Fibroblast of villous mesenchyme (primary cell): ENCODE data around the gene NEDD8. TPM values are rescaled to one million over a fixed set of nuclear protein-coding genes. Genes with fewer than 3 reads are reported as not detected.

Source experiments
- DNase-seq: peaks from one replicate; pipeline ENCODE4 v3.0.0-alpha.2; 2010; ENCODE audit warnings: low read depth
- H3K4me3 ChIP-seq: 2 replicates; pipeline ENCODE4 v1.5.1; 2011; ENCODE audit warnings: low read depth, mild to moderate bottlenecking, low read length
- total RNA-seq: library from RNA; depleted of rRNA; stranded (reverse); fragments of >200 nt; gene quantifications from 2 replicates; pipeline ENCODE4 v1.2.3, GENCODE V29; 2012
- TF ChIP-seq, protein P1 (sequence below): IDR thresholded peaks from 2 replicates; pipeline ENCODE4 v1.5.1; 2012; ENCODE audit warnings: low read depth, mild to moderate bottlenecking, low read length; ENCODE audit not compliant: insufficient read depth

NEDD8 gene
- total RNA-seq, 1 donor = 128 TPM

DNA sequence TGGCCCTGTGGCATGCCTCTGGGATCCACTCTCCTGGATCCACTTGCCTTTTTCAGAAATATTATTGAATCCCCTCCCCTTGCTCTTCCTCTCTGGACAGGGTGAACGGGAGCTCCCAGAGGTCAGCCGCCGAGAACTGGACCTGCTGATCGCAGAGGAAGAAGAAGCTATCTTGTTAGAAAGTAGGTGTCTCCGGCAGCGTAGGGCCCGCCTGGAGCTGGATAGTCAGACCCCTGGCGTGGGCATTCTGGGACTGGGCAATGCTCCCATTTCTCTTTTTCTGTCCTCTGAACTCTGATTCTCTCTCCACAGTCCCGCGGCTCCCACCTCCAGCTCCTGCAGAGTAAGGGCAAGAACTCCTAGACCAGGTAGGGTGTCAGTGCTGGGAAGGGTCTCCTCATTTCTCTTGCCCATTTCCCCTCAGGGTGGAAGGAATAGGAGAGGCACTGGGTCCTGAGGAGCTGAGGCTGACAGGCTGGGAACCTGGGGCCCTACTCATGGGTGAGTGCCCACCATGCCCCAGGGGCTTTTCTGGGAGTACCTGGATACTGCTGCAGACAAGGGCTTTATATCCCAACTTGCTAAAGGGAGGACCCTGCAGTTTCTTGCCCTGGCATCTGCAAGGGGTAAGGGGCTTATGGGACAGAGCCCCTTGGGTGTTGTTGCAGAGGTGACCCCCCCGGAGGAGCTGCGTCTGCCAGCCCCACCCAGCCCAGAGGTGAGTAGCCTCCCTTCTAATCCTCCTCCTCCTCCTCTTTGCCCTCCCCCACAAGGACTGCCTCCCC is 54.9 kb downstream of the NEDD8 start:
- TF ChIP-seq, protein P1, sequence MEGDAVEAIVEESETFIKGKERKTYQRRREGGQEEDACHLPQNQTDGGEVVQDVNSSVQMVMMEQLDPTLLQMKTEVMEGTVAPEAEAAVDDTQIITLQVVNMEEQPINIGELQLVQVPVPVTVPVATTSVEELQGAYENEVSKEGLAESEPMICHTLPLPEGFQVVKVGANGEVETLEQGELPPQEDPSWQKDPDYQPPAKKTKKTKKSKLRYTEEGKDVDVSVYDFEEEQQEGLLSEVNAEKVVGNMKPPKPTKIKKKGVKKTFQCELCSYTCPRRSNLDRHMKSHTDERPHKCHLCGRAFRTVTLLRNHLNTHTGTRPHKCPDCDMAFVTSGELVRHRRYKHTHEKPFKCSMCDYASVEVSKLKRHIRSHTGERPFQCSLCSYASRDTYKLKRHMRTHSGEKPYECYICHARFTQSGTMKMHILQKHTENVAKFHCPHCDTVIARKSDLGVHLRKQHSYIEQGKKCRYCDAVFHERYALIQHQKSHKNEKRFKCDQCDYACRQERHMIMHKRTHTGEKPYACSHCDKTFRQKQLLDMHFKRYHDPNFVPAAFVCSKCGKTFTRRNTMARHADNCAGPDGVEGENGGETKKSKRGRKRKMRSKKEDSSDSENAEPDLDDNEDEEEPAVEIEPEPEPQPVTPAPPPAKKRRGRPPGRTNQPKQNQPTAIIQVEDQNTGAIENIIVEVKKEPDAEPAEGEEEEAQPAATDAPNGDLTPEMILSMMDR = no peak
- no peak for DNase-seq
- no peak overlapping the region for H3K4me3 ChIP-seq

DNA sequence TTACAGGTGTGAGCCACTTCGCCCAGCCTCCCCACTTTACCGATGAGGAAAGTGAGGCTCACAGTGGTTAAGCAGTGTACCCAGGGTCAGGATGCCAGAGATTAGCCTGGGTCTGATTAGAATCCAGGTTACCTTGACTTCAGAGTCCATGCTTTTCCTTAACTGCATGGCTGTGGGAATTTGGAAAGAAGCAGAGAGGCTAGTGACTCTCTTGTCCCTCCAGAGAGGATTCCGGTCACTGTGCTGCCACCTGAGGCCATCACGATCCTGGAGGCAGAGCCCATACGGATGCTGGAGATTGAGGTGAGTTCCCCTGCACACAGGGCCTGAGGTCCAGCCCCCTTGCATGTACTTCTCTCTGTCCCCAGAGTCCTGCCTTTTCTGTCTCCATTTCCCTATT is 55.6 kb downstream of the NEDD8 start:
- DNase-seq = no peak
- H3K4me3 ChIP-seq = no peak overlapping the region
- TF ChIP-seq, protein P1 = no peak

DNA sequence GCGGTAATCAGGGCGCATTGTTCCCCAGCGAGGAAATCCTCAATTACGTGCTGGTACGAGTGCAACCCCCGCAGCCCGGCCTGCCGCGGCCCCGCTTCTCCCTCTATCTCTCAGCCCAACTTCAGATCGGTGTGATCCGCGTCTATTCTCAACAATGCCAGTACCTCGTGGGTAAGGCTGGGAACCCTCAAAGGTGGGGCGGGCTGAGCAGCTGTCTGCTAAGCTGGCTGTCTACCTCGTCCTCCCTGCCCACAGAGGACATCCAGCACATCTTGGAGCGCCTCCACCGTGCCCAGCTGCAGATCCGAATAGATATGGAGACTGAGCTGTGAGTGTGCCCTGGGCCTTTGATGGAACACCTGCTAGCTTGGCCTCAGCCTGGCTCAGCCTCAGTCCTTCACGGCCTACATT is 59.3 kb downstream of the NEDD8 start:
- H3K4me3 ChIP-seq = no peak overlapping the region
- TF ChIP-seq, protein P1 = no peak
- no peak for DNase-seq

DNA sequence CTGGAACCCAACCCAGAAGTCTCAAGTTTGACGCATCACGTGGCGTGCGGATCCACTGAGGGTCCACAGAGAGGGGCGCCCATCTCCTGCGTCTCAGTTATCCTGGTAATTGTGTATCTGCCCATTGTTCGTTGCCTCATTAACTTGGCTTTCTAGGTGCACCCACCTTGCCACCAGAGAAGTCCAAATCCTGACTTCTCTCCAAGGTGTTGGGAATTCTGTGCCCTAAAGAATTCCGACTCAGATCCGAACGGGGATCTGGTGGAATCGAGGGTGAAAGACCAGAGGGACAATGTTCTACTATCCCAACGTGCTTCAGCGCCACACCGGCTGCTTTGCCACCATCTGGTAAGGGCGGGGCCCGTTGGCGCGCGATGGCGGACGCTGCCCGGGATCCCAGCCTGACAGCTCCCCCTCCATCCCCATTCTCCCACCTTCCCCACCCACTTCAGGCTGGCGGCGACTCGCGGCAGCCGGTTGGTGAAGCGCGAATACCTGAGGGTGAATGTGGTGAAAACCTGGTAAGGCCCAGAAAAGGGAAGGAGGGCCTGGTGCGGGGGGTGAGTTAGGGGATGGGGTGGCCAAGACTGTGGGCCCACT is 59.8 kb downstream of the NEDD8 start:
- no peak overlapping the region for H3K4me3 ChIP-seq
- DNase-seq = no peak
- TF ChIP-seq, protein P1 = no peak

DNA sequence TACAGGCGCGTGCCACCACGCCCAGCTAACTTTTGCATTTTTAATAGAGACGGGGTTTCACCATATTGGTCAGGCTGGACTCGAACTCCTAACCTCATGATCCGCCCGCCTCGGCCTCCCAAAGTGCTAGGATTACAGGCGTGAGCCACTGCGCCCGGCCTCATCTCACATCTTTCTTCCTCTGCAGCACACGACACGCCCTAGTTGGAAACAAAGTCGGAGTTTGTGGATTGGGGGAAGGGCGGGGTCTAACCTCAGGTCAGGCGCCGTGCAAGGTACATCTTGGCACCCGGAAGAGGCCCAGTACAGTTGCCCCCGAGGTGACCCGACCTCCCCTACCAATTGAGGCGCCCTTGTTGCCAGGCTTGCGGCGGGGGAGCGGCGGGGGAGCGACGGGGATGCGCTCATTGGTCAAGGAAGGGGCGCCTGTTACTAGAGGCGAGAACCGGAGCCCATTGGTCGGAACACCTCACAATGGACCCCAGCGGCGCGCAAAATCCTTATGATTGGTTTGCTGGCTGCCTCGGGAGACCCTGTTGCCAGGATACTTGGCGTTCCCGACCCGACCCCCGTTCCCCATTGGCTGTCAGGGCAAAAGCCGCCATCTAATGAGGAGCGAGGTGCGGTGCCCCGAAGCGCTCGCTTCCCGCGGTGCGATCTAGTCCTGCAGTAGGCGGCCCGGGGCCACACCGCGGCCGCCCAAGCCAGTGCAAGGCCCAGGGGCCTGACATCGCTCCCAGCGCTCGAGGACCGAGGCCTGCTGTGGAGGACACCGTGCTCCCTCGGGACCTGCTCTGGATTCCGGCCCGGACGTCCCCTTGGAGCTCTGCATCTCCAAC is 60.5 kb downstream of the NEDD8 start, which contains the start of gene REC8:
REC8 (plus strand) TSS at position 659 of the 839 bp plus-strand sequence. CDS start 473 bp downstream, outside the sequence.
- peak; percentile 53 for DNase-seq
- H3K4me3 ChIP-seq = no peak within 1 kb of the TSS
- TF ChIP-seq, protein P1 = no peak

DNA sequence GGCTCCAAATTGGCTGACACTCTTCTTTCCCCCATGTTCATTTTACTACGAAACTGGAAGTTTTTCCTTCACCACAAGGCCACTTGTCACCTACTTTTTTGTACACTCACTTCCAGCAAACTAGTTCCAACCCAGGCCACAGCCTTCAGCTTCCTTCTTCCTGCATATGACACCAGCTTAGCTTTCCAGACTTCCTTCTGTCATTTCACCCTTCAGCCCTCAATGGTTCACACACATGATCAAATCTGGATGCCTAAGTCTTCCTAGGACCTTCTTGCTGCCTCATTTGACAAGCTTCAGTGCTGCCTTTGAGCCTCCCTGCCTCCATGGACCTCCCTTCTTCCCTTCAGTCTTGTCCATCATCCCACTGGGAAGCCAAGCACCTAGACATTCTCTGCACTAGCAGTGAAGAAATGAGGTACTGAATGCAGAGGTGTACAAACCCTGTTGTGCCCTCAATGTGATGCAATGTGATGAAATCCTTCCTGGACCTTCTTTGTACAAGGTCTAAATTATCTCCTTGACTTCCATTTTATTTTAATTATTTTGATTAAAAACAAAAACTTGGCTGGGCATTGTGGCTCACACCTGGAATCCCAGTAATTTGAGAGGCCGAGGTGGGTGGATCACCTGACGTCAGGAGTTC is 64.6 kb downstream of the NEDD8 start:
- no peak for DNase-seq
- TF ChIP-seq, protein P1 = no peak
- no peak overlapping the region for H3K4me3 ChIP-seq
